ENCODE data around the gene RPL21.

RPL21 gene

GRCh38 chr13:27233964-27234363 is 17.4 kb upstream of the RPL21 start:
- CTCF ChIA-PET = no interaction called here
- POLR2A ChIA-PET = no interaction called here
- no peak for DNase-seq (ENCODE audit: extremely low spot score)
- no peak for TF ChIP-seq CTCF (IDR thresholded peaks at IDR 0.05; ENCODE audit: control extremely low read depth, extremely low read depth, low read depth, missing control alignments)

GRCh38 chr13:27236478-27236877 is 14.9 kb upstream of the RPL21 start:
- no peak for TF ChIP-seq CTCF (IDR thresholded peaks at IDR 0.05; ENCODE audit: control extremely low read depth, extremely low read depth, low read depth, missing control alignments)
- ChIA-PET POLR2A (no interaction called here), CTCF (interaction anchor here (1.6 kb wide), 1 partner anchor 11 kb away, joined by 5 read pairs; no protein-coding TSS in a partner anchor)
- no peak for DNase-seq (ENCODE audit: extremely low spot score)

GRCh38 chr13:27242702-27243101 is 8.7 kb upstream of the RPL21 start:
- DNase-seq (ENCODE audit: extremely low spot score) = no peak
- CTCF ChIA-PET = interaction anchor here (0.8 to 1.4 kb wide), 2 partner anchors 12 to 48 kb away, joined by 3 to 4 read pairs; no protein-coding TSS in a partner anchor
- TF ChIP-seq CTCF (IDR thresholded peaks at IDR 0.05; ENCODE audit: control extremely low read depth, extremely low read depth, low read depth, missing control alignments) = no peak
- POLR2A ChIA-PET = no interaction called here

GRCh38 chr13:27245610-27246009 is 5.7 kb upstream of the RPL21 start:
- ChIA-PET CTCF (interaction anchor here (1.5 kb wide), 1 partner anchor 83 kb away, joined by 3 read pairs; no protein-coding TSS in a partner anchor), POLR2A (no interaction called here)
- no peak for TF ChIP-seq CTCF (IDR thresholded peaks at IDR 0.05; ENCODE audit: control extremely low read depth, extremely low read depth, low read depth, missing control alignments)
- DNase-seq (ENCODE audit: extremely low spot score) = no peak

- no peak for TF ChIP-seq CTCF (IDR thresholded peaks at IDR 0.05; ENCODE audit: control extremely low read depth, extremely low read depth, low read depth, missing control alignments)
- CTCF ChIA-PET = no interaction called here
Measured at GRCh38 chr13:27250833-27251165, 559 bp upstream of the RPL21 start.

GRCh38 chr13:27252467-27252866 is 1.1 kb downstream of the RPL21 start:
- DNase-seq (ENCODE audit: extremely low spot score) = no peak
- ChIA-PET CTCF (interaction anchor here (0.8 kb wide), 1 partner anchor 18 kb away, joined by 3 read pairs; the partner anchor contains the start of gene RASL11A), POLR2A (no interaction called here)
- no peak for TF ChIP-seq CTCF (IDR thresholded peaks at IDR 0.05; ENCODE audit: control extremely low read depth, extremely low read depth, low read depth, missing control alignments)

More at GRCh38 chr13:27250833-27251165, 559 bp upstream of the RPL21 start:
- POLR2A ChIA-PET = interaction anchor here (0.6 to 0.7 kb wide), 2 partner anchors 50 to 81 kb away, joined by 3 read pairs; no protein-coding TSS in a partner anchor
- no peak for DNase-seq (ENCODE audit: extremely low spot score)
